Mesendoderm (in vitro differentiated cells): ENCODE data around the gene KCTD11.

Experiments
- DNase-seq: peaks from one replicate; pipeline ENCODE4 v3.0.0; 2013
- H2AK5ac ChIP-seq: 2 replicates; pipeline ENCODE4 v1.6.1; 2013; ENCODE audit warnings: low read length, inconsistent platforms
- H2BK120ac ChIP-seq: 2 replicates; pipeline ENCODE4 v1.6.1; 2013; ENCODE audit warnings: low read depth, mild to moderate bottlenecking, low read length, moderate library complexity, mixed read lengths
- H2BK15ac ChIP-seq: replicated peaks from 2 replicates; pipeline ENCODE4 v1.6.1; 2013; ENCODE audit warnings: low read depth, mild to moderate bottlenecking, moderate library complexity
- H2BK5ac ChIP-seq: 2 replicates; pipeline ENCODE4 v1.6.1; 2013; ENCODE audit warnings: low read length, inconsistent platforms
- H3K18ac ChIP-seq: 2 replicates; pipeline ENCODE4 v1.6.1; 2013; ENCODE audit warnings: mild to moderate bottlenecking, low read length, mixed read lengths
- H3K23ac ChIP-seq: one replicate; pipeline ENCODE4 v1.6.1; 2013; ENCODE audit warnings: low read length
- H3K27ac ChIP-seq: 2 replicates; pipeline ENCODE4 v1.5.1; 2013; ENCODE audit warnings: low read depth, mild to moderate bottlenecking, inconsistent platforms, low read length, moderate library complexity
- H3K27me3 ChIP-seq: 2 replicates; pipeline ENCODE4 v1.6.1; 2013; ENCODE audit warnings: low read length, control low read depth, mild to moderate bottlenecking, inconsistent platforms; ENCODE audit not compliant: insufficient read depth, poor library complexity
- H3K36me3 ChIP-seq: 2 replicates; pipeline ENCODE4 v1.6.1; 2013; ENCODE audit warnings: low read length, inconsistent platforms; ENCODE audit not compliant: control insufficient read depth, insufficient read depth
- H3K4ac ChIP-seq: one replicate; pipeline ENCODE4 v1.6.1; 2013; ENCODE audit warnings: low read depth, mild to moderate bottlenecking, low read length, moderate library complexity
- H3K4me1 ChIP-seq: 2 replicates; pipeline ENCODE4 v1.6.1; 2013; ENCODE audit warnings: low read depth, low read length, inconsistent platforms; ENCODE audit not compliant: control insufficient read depth
- H3K4me2 ChIP-seq: 2 replicates; pipeline ENCODE4 v1.6.1; 2013; ENCODE audit warnings: low read length
- H3K4me3 ChIP-seq: 2 replicates; pipeline ENCODE4 v1.5.1; 2013; ENCODE audit warnings: mild to moderate bottlenecking, low read length
- H3K56ac ChIP-seq: one replicate; pipeline ENCODE4 v1.6.1; 2013; ENCODE audit warnings: low read length
- H3K79me1 ChIP-seq: 2 replicates; pipeline ENCODE4 v1.6.1; 2013; ENCODE audit warnings: low read length, inconsistent platforms
- H3K79me2 ChIP-seq: 2 replicates; pipeline ENCODE4 v1.6.1; 2013; ENCODE audit warnings: mild to moderate bottlenecking, low read length; ENCODE audit not compliant: control insufficient read depth, insufficient read depth
- H3K9ac ChIP-seq: 2 replicates; pipeline ENCODE4 v1.6.1; 2013; ENCODE audit warnings: low read length, inconsistent platforms
- H4K5ac ChIP-seq: one replicate; pipeline ENCODE4 v1.6.1; 2013; ENCODE audit warnings: low read length
- H4K8ac ChIP-seq: one replicate; pipeline ENCODE4 v1.6.1; 2013; ENCODE audit warnings: low read depth, mild to moderate bottlenecking, control low read depth, low read length, moderate library complexity
- WGBS: extraction: QIAGEN DNeasy Blood & Tissue Kit; methylation state at CpG from one replicate; pipeline ENCODE4 v1.1.7; 2013; ENCODE audit warnings: low lambda C conversion rate, missing lambda C conversion rate; ENCODE audit not compliant: insufficient coverage; ENCODE audit errors: extremely low coverage; 5-methylcytosine and 5-hydroxymethylcytosine counted together

KCTD11 gene

GRCh38 chr17:7379134-7379533, 27.2 kb downstream of the KCTD11 start:
- Histone ChIP-seq H3K4me2 (no peak overlapping the region), H4K5ac (no peak overlapping the region), H3K4me1 (peaks cover 2% of the 10 kb centered on the region), H2BK5ac (no peak overlapping the region), H2BK120ac (no peak overlapping the region), H3K56ac (no peak overlapping the region), H3K79me2 (no peaks in the 10 kb centered on the region), H3K9ac (no peak overlapping the region), H3K79me1 (no peaks in the 10 kb centered on the region), H3K23ac (no peak overlapping the region), H4K8ac (no peak overlapping the region), H3K4ac (no peak overlapping the region), H3K27ac (no peak overlapping the region), H3K27me3 (no peaks in the 10 kb centered on the region), H3K18ac (no peak overlapping the region), H3K4me3 (no peak overlapping the region), H3K36me3 (no peaks in the 10 kb centered on the region), H2BK15ac (no peak overlapping the region), H2AK5ac (no peak overlapping the region)
- no CpG with 5 or more reads among the region's 3 CpGs for WGBS
- DNase-seq = no peak

- no peak overlapping the region for H2BK15ac ChIP-seq
- H2AK5ac ChIP-seq = no peak overlapping the region
- no peaks in the 10 kb centered on the region for H3K79me1 ChIP-seq
- H2BK5ac ChIP-seq = no peak overlapping the region
- H3K4me2 ChIP-seq = peak overlapping the region; percentile 39
- H3K4me3 ChIP-seq = no peak overlapping the region
- H3K27me3 ChIP-seq = no peaks in the 10 kb centered on the region
- no peak overlapping the region for H3K4ac ChIP-seq
- H2BK120ac ChIP-seq = no peak overlapping the region
- DNase-seq = peak; percentile 46
- no peaks in the 10 kb centered on the region for H3K79me2 ChIP-seq
- no peaks in the 10 kb centered on the region for H3K36me3 ChIP-seq
- no peak overlapping the region for H3K27ac ChIP-seq
- no peak overlapping the region for H3K18ac ChIP-seq
- H3K4me1 ChIP-seq = peaks cover 2% of the 10 kb centered on the region
- no peak overlapping the region for H4K8ac ChIP-seq
- no peak overlapping the region for H4K5ac ChIP-seq
- peak overlapping the region; percentile 74 for H3K9ac ChIP-seq
- H3K56ac ChIP-seq = peak overlapping the region; percentile 83
- WGBS = no CpG with 5 or more reads among the region's 7 CpGs
- no peak overlapping the region for H3K23ac ChIP-seq
These were observed 28.4 kb downstream of the KCTD11 start for GRCh38 chr17:7380321-7380720.

- Histone ChIP-seq H3K23ac (peak within 1 kb of the TSS; percentile 66), H3K4me3 (peak within 1 kb of the TSS; percentile 37), H3K4me2 (peak within 1 kb of the TSS; percentile 65), H3K18ac (peak within 1 kb of the TSS; percentile 15), H3K27ac (no peak within 1 kb of the TSS), H2BK15ac (no peak within 1 kb of the TSS), H3K56ac (peak within 1 kb of the TSS; percentile 83), H3K79me2 (no peaks in the 10 kb centered on the region), H2BK120ac (no peak within 1 kb of the TSS), H4K5ac (no peak within 1 kb of the TSS), H3K36me3 (no peaks in the 10 kb centered on the region), H3K27me3 (no peaks in the 10 kb centered on the region), H2AK5ac (peak within 1 kb of the TSS; percentile 72), H3K4me1 (peaks cover 2% of the 10 kb centered on the region), H3K79me1 (no peaks in the 10 kb centered on the region), H3K4ac (peak within 1 kb of the TSS; percentile 26), H2BK5ac (no peak within 1 kb of the TSS), H4K8ac (no peak within 1 kb of the TSS), H3K9ac (peak within 1 kb of the TSS; percentile 74)
- peak; percentile 47 for DNase-seq
- WGBS = no CpG with 5 or more reads among the region's 52 CpGs
These were observed 29.1 kb downstream of the KCTD11 start, which contains the start of gene TNK1 for GRCh38 chr17:7380855-7381683. TSS of gene TNK1 (plus strand) at chr17:7381089. CDS start at chr17:7382927, 1,838 bp downstream.

- no CpG with 5 or more reads among the region's 10 CpGs for WGBS
- DNase-seq = no peak
These were observed 30.9 kb downstream of the KCTD11 start for GRCh38 chr17:7382901-7383300.

GRCh38 chr17:7383371-7383741, 31.4 kb downstream of the KCTD11 start:
- H3K56ac ChIP-seq = no peak overlapping the region
- no peak overlapping the region for H3K9ac ChIP-seq
- no peak overlapping the region for H4K5ac ChIP-seq
- H2BK15ac ChIP-seq = no peak overlapping the region
- H2BK5ac ChIP-seq = no peak overlapping the region
- H2BK120ac ChIP-seq = no peak overlapping the region
- no peak overlapping the region for H2AK5ac ChIP-seq
- no peak for DNase-seq
- H3K23ac ChIP-seq = no peak overlapping the region
- H3K79me1 ChIP-seq = no peaks in the 10 kb centered on the region
- H3K18ac ChIP-seq = no peak overlapping the region
- no CpG with 5 or more reads among the region's 11 CpGs for WGBS
- peaks cover 2% of the 10 kb centered on the region for H3K4me1 ChIP-seq
- no peak overlapping the region for H3K27ac ChIP-seq
- H4K8ac ChIP-seq = no peak overlapping the region
- H3K36me3 ChIP-seq = no peaks in the 10 kb centered on the region
- H3K4ac ChIP-seq = no peak overlapping the region
- no peaks in the 10 kb centered on the region for H3K79me2 ChIP-seq
- H3K27me3 ChIP-seq = no peaks in the 10 kb centered on the region
- no peak overlapping the region for H3K4me3 ChIP-seq
- no peak overlapping the region for H3K4me2 ChIP-seq

More at GRCh38 chr17:7382901-7383300, 30.9 kb downstream of the KCTD11 start:
- no peak overlapping the region for H3K27ac ChIP-seq
- no peak overlapping the region for H4K5ac ChIP-seq
- no peak overlapping the region for H3K4me2 ChIP-seq
- no peak overlapping the region for H3K56ac ChIP-seq
- no peak overlapping the region for H3K4ac ChIP-seq
- no peak overlapping the region for H2AK5ac ChIP-seq
- H3K18ac ChIP-seq = no peak overlapping the region
- H3K23ac ChIP-seq = no peak overlapping the region
- no peaks in the 10 kb centered on the region for H3K27me3 ChIP-seq
- no peaks in the 10 kb centered on the region for H3K36me3 ChIP-seq
- no peak overlapping the region for H2BK15ac ChIP-seq
- no peak overlapping the region for H2BK120ac ChIP-seq
- no peak overlapping the region for H4K8ac ChIP-seq
- H3K79me2 ChIP-seq = no peaks in the 10 kb centered on the region
- no peak overlapping the region for H3K9ac ChIP-seq
- H3K79me1 ChIP-seq = no peaks in the 10 kb centered on the region
- H3K4me1 ChIP-seq = peaks cover 2% of the 10 kb centered on the region
- no peak overlapping the region for H2BK5ac ChIP-seq
- H3K4me3 ChIP-seq = no peak overlapping the region
